Activated T-cell treated with anti-CD3 and anti-CD28 coated beads, Interleukin-2, amount 50 U/mL, for 24 hours (primary cell): Measurements from ENCODE around the gene XRCC3.
A peak's percentile ranks its signal among the peaks of the same experiment; 100 is the strongest.

Experiments used
- DNase-seq: peaks from one replicate; pipeline ENCODE4 v3.0.0-alpha.2; 2020
- H3K27ac Mint-ChIP-seq: 2 replicates; pipeline ENCODE4 v1.8.0; 2020; ENCODE audit warnings: mild to moderate bottlenecking, mixed read lengths
- H3K27me3 Mint-ChIP-seq: 2 replicates; pipeline ENCODE4 v1.8.0; 2020; ENCODE audit warnings: mixed read lengths
- H3K36me3 Mint-ChIP-seq: 2 replicates; pipeline ENCODE4 v1.8.0; 2020; ENCODE audit warnings: low read depth, mixed read lengths
- H3K4me1 Mint-ChIP-seq: 2 replicates; pipeline ENCODE4 v1.8.0; 2020; ENCODE audit warnings: low read depth, mixed read lengths
- H3K4me3 Mint-ChIP-seq: 2 replicates; pipeline ENCODE4 v1.8.0; 2020; ENCODE audit warnings: mild to moderate bottlenecking, moderate library complexity, mixed read lengths
- H3K9me3 Mint-ChIP-seq: 2 replicates; pipeline ENCODE4 v1.8.0; 2020; ENCODE audit warnings: mixed read lengths

The XRCC3 gene

GRCh38 chr14:103690332-103690731, 24.9 kb downstream of the XRCC3 start:
- DNase-seq, result no peak
- Mint-ChIP-seq H3K36me3 (peaks cover 85% of the 10 kb centered on the region), H3K27me3 (no peaks in the 10 kb centered on the region), H3K9me3 (no peaks in the 10 kb centered on the region), H3K27ac (no peak overlapping the region), H3K4me1 (no peaks in the 10 kb centered on the region), H3K4me3 (no peak overlapping the region)

GRCh38 chr14:103688906-103689902, 26.0 kb downstream of the XRCC3 start:
- H3K4me3 Mint-ChIP-seq, result no peak overlapping the region
- peak overlapping the region; percentile 24 for H3K27ac Mint-ChIP-seq
- H3K36me3 Mint-ChIP-seq, result peaks cover 87% of the 10 kb centered on the region

GRCh38 chr14:103688441-103688840, 26.8 kb downstream of the XRCC3 start:
- Mint-ChIP-seq H3K36me3 (peaks cover 87% of the 10 kb centered on the region), H3K4me3 (no peak overlapping the region), H3K4me1 (no peaks in the 10 kb centered on the region), H3K27me3 (no peaks in the 10 kb centered on the region), H3K27ac (peak overlapping the region; percentile 11), H3K9me3 (no peaks in the 10 kb centered on the region)
- DNase-seq, result no peak

More at GRCh38 chr14:103688906-103689902, 26.0 kb downstream of the XRCC3 start:
- Mint-ChIP-seq H3K4me1 (no peaks in the 10 kb centered on the region), H3K9me3 (no peaks in the 10 kb centered on the region), H3K27me3 (no peaks in the 10 kb centered on the region)
- no peak for DNase-seq

GRCh38 chr14:103687712-103688111, 27.5 kb downstream of the XRCC3 start:
- H3K27me3 Mint-ChIP-seq, result no peaks in the 10 kb centered on the region
- no peak overlapping the region for H3K4me3 Mint-ChIP-seq
- H3K4me1 Mint-ChIP-seq, result no peaks in the 10 kb centered on the region
- H3K9me3 Mint-ChIP-seq, result no peaks in the 10 kb centered on the region
- H3K36me3 Mint-ChIP-seq, result peaks cover 87% of the 10 kb centered on the region
- no peak overlapping the region for H3K27ac Mint-ChIP-seq
- DNase-seq, result no peak

- Mint-ChIP-seq H3K4me3 (no peak overlapping the region), H3K27me3 (no peaks in the 10 kb centered on the region), H3K9me3 (no peaks in the 10 kb centered on the region), H3K36me3 (peaks cover 87% of the 10 kb centered on the region), H3K27ac (peak overlapping the region; percentile 26), H3K4me1 (no peaks in the 10 kb centered on the region)
- DNase-seq, result no peak
Measured at GRCh38 chr14:103686831-103687485, 28.3 kb downstream of the XRCC3 start.

- H3K27me3 Mint-ChIP-seq, result no peaks in the 10 kb centered on the region
- no peak for DNase-seq
- no peaks in the 10 kb centered on the region for H3K9me3 Mint-ChIP-seq
- H3K4me3 Mint-ChIP-seq, result no peak overlapping the region
- no peak overlapping the region for H3K27ac Mint-ChIP-seq
- no peaks in the 10 kb centered on the region for H3K4me1 Mint-ChIP-seq
- peaks cover 91% of the 10 kb centered on the region for H3K36me3 Mint-ChIP-seq
Measured at GRCh38 chr14:103685276-103686211, 29.7 kb downstream of the XRCC3 start.

- peaks cover 92% of the 10 kb centered on the region for H3K36me3 Mint-ChIP-seq
- no peak for DNase-seq
- H3K4me3 Mint-ChIP-seq, result no peak overlapping the region
- no peaks in the 10 kb centered on the region for H3K9me3 Mint-ChIP-seq
- H3K27me3 Mint-ChIP-seq, result no peaks in the 10 kb centered on the region
- H3K27ac Mint-ChIP-seq, result no peak overlapping the region
- no peaks in the 10 kb centered on the region for H3K4me1 Mint-ChIP-seq
Measured at GRCh38 chr14:103684871-103685270, 30.4 kb downstream of the XRCC3 start.

GRCh38 chr14:103684471-103684870, 30.8 kb downstream of the XRCC3 start:
- H3K27me3 Mint-ChIP-seq, result no peaks in the 10 kb centered on the region
- no peak for DNase-seq
- H3K4me3 Mint-ChIP-seq, result no peak overlapping the region
- no peaks in the 10 kb centered on the region for H3K9me3 Mint-ChIP-seq
- no peak overlapping the region for H3K27ac Mint-ChIP-seq
- peaks cover 4% of the 10 kb centered on the region for H3K4me1 Mint-ChIP-seq
- peaks cover 93% of the 10 kb centered on the region for H3K36me3 Mint-ChIP-seq

GRCh38 chr14:103683139-103683538, 32.1 kb downstream of the XRCC3 start:
- Mint-ChIP-seq H3K4me1 (peaks cover 9% of the 10 kb centered on the region), H3K9me3 (no peaks in the 10 kb centered on the region), H3K36me3 (peaks cover 94% of the 10 kb centered on the region), H3K27me3 (no peaks in the 10 kb centered on the region), H3K4me3 (no peak overlapping the region), H3K27ac (peak overlapping the region; percentile 41)
- no peak for DNase-seq

- Mint-ChIP-seq H3K27ac (peak overlapping the region; percentile 11), H3K27me3 (no peaks in the 10 kb centered on the region), H3K36me3 (peaks cover 94% of the 10 kb centered on the region), H3K9me3 (no peaks in the 10 kb centered on the region), H3K4me3 (no peak overlapping the region), H3K4me1 (peaks cover 9% of the 10 kb centered on the region)
- no peak for DNase-seq
Measured at GRCh38 chr14:103680491-103681231, 34.6 kb downstream of the XRCC3 start.

GRCh38 chr14:103679351-103679750, 35.9 kb downstream of the XRCC3 start:
- Mint-ChIP-seq H3K4me3 (no peak overlapping the region), H3K27ac (peak overlapping the region; percentile 73), H3K27me3 (no peaks in the 10 kb centered on the region), H3K9me3 (no peaks in the 10 kb centered on the region), H3K4me1 (peaks cover 9% of the 10 kb centered on the region), H3K36me3 (peaks cover 94% of the 10 kb centered on the region)
- DNase-seq, result peak; percentile 65

- no peak overlapping the region for H3K4me3 Mint-ChIP-seq
- H3K9me3 Mint-ChIP-seq, result no peaks in the 10 kb centered on the region
- peaks cover 93% of the 10 kb centered on the region for H3K36me3 Mint-ChIP-seq
- DNase-seq, result no peak
- H3K27me3 Mint-ChIP-seq, result no peaks in the 10 kb centered on the region
- H3K4me1 Mint-ChIP-seq, result peaks cover 9% of the 10 kb centered on the region
- peak overlapping the region; percentile 42 for H3K27ac Mint-ChIP-seq
Measured at GRCh38 chr14:103676881-103677675, 38.2 kb downstream of the XRCC3 start.

GRCh38 chr14:103675957-103676356, 39.3 kb downstream of the XRCC3 start:
- H3K4me1 Mint-ChIP-seq, result peaks cover 9% of the 10 kb centered on the region
- no peak overlapping the region for H3K27ac Mint-ChIP-seq
- peaks cover 94% of the 10 kb centered on the region for H3K36me3 Mint-ChIP-seq
- H3K9me3 Mint-ChIP-seq, result no peaks in the 10 kb centered on the region
- no peaks in the 10 kb centered on the region for H3K27me3 Mint-ChIP-seq
- DNase-seq, result no peak
- no peak overlapping the region for H3K4me3 Mint-ChIP-seq
